ENCODE results near the gene CLN5.

GRCh38 chr13:77009011-77009410 is 17.1 kb downstream of the CLN5 start:
- no peak for TF ChIP-seq CTCF (IDR thresholded peaks at IDR 0.05; ENCODE audit: low read length)
- TF ChIP-seq EZH2 (IDR thresholded peaks at IDR 0.05; ENCODE audit: borderline replicate concordance, low read length) = no peak

All from OCI-LY1 (cell line).